NCI-H1436 (cell line): ENCODE results near the gene TC2N.
A peak's percentile ranks its signal among the peaks of the same experiment; 100 is the strongest.
"Not testable (repeated sequence)": the region's sequence is repeated elsewhere in the genome, so short reads cannot be mapped to it uniquely, and the experiment has no call there.

ENCODE experiments used
- DNase-seq: peaks from one replicate; lab custom pipeline; 2025; lab: John Stamatoyannopoulos, UW

Gene TC2N

DNA sequence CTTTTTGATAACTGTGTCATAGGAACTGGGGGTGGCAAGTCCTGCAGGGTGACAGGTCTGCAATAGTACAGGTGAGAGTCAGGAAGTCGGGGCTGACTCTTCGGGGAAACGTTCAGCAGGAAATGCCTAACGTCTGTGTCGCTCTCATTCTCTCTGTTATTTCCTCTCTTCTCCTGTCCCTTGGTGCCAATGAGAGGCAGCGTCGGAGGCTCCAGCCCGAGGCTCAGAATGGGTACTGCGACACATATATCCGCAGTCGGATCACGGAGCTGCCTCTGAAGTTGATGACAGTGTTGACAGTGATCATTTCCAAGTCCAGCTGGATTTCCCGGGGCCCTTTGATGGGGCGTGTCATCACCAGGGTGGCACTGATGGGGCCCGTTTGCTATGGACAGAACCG, 2.7 kb upstream of the TC2N start:
- no peak for DNase-seq

- DNase-seq = no peak
These were observed 2.2 kb upstream of the TC2N start for GRCh38 chr14:91869556-91869955.

- no peak for DNase-seq
These were observed 633 bp downstream of the TC2N start for GRCh38 chr14:91866511-91867295.

GRCh38 chr14:91866061-91866460, 1.3 kb downstream of the TC2N start:
- DNase-seq = no peak

GRCh38 chr14:91862417-91862816, 4.9 kb downstream of the TC2N start:
- DNase-seq = no peak

DNA sequence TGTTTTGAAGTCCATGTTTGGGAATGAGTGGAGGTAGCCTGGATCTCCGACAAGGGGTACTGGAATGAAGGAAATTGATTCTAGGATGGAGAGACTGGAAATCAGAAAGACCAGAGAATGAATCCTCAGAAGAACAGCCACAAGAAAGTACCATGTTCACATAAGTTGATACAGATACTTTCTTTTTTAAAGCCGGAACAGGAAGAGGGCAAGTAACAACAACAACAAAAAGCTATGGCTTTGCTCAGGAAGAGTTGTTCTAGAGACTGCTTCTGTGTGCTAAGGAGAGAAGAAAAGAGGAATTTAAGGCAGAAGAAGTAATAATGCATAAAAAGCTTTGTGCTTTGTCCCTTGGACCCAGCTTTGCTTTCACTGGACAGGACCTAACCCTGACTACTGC, 6.2 kb downstream of the TC2N start:
- DNase-seq = no peak

DNA sequence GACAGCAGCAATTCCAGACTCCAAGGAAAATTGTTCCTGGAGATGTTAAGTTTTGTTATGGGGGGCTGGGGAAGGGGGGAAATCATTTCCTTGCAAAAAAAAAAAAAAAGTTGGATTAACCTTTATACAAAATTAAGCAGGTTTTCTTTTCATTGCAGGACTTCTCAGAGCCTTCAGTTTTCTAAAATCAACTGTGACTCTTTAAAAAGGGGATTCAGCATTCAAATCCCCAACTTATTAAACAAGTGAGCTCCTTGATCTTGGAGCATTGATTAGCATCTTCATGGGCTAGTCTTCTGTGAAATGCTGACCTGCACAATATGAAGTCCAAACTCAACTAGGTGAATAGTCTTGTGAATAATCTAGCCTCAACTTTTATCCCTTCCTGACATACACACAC, 7.1 kb downstream of the TC2N start:
- no peak for DNase-seq

DNA sequence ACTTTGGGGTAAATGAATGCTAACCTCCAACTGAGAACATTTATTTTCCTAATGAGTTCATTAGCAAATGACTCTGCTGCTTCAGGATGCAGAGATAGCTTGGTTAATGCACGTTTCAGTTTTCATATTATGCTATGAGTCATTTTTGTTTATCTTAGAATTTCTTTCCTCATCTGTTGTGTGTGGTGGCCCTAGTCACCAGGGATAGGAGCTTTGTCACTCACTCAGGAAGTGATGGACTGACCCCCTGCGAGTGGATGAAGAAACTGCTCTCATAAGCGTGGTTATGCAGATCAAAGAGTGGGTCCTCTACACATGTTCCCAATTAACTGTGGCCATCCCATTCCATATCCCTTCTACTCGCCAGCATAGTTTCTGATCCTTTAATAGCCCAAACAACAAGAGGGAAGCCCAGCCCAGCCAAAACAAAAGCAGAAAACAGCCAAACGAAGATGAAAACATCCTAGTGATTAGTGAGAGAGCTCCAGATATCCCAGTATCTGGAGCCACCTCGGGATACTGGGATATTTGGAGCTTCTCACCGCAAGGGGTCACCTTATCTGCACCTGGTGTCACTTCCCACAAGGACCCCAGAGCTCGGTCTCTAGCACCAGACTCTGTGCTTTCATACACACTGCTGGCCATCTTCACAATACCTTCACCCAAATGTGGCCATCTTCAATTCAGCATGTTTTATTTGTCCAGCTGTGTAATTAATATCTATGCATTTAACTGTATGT, 8.6 kb downstream of the TC2N start:
- DNase-seq = no peak

DNA sequence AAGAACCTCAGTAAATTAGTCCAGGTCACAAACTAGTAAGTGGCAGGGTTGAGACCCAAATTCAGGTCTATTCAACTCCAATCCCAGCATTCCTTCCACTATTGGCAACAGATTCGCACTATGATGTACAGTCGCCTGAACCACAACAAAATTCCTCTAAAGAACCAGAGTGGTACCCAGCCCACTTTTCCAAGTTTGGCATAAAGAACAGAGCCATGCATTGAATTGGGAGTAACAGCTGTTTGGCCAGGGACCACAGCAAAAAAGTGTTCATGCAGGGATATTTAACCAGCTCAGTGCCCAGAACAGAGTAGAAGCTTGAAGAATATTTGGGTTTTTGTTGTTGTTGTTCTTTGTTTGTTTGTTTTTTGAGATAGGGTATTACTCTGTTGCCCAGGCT, 9.7 kb downstream of the TC2N start:
- no peak for DNase-seq

DNA sequence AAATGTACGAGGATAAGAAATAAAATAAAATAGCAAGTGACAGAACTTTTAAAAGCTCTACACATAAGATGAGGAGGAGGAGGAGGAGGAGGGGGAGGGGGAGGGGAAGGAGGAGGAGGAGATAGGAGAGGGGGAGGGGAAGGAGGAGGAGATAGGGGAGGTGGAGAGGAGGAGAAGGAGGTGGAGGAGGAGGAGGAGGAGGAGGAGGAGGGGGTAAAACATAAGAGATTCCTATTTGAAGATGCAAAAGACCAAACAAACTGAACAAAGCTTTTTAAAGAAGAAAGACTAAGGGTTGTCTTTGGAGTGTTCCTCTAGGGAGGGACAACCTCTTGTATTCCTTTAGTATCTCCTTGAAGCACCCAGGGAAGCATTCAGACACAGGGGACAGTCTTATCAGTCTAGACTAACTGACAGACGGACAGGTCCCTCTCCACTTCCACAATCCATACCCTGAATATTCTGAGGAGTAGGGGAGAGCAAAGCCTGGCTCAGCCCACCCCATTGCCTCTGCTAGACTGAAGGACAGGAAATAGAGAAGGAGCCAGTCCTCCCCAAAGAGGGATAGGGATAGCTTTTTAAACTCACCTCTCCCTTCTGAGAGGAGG, 12.9 kb downstream of the TC2N start:
- no peak for DNase-seq

- DNase-seq = no peak
These were observed 15.8 kb downstream of the TC2N start for GRCh38 chr14:91851563-91851962.

DNA sequence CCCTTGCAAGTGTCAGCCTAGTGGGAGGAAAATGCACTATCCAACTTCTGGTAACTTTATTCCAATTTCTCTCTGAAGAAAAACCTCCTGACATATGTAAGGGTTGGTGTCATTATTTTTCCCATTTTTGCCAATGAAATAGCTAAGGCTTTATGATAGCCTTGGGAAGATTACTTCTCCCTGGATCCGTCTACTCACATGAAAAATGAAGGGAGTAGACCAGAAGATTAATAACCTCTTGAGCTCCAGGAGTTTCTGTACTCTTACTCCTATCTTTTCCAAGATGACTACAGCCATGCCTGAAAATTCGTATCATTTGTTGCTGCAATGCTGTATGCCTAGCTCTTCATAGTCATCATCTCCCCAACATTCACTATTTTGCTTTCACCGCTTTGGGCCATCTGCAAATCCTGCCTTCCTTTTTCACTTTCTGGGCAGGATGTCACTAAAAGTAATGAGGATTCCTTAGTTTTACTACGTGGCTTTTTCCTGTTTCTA, 18.8 kb downstream of the TC2N start:
- DNase-seq = no peak

DNA sequence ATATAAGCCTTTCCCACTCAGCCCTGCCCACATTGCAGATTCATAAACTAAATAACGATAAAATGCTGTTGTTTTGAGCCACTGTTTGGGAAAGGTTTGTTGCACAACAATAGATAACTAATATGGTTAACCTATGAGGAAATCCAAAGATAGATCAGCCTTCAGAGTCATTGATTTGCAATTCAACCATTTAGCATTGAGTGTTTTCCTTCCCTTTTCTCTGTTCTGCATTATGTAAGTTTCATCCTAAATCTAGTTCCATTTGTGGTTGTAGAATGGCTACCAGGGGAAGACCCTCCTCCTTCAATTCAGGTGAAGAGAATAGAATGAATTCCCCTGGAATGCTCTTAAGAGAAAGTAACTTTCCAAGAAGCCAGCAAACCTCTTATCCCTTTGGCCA, 19.6 kb downstream of the TC2N start:
- no peak for DNase-seq

DNA sequence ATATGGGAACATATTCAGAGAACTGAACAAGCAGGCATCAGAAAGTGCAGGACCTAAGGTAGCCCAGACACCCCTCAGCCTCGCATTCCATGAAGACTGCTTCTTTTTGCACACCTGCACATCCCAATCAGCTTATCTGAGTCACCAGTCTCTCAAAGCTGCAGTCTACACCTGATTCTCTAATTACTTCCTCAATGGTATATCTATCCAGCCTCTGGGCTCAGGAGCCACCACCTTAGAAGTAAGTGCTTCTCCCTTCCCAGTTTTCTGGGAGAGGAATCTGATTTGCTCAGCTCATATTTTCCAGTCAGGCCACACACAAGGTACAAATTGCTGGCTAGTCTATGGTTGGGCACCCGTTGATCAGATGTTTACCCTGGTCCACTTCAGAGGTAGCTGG, 21.7 kb downstream of the TC2N start:
- DNase-seq = no peak

DNA sequence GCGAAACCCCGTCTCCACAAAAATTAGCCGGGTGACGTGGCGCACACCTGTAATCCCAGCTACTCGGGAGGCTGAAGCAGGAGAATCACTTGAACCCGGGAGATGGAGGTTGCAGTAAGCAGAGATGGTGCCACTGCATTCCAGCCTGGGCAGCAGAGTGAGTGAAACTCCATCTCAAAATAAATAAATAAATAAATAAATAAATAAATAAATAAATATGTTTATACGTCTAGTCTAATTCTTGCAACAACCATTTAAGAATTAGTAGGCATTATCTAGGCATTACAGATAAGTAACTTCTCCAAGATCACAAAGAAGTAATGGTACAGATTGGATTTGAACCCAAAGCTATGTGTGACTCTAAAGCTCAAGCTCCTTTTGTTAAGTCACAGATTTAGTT, 22.3 kb downstream of the TC2N start:
- not testable (repeated sequence) for DNase-seq

GRCh38 chr14:91844029-91844428, 23.3 kb downstream of the TC2N start:
- DNase-seq = no peak

DNA sequence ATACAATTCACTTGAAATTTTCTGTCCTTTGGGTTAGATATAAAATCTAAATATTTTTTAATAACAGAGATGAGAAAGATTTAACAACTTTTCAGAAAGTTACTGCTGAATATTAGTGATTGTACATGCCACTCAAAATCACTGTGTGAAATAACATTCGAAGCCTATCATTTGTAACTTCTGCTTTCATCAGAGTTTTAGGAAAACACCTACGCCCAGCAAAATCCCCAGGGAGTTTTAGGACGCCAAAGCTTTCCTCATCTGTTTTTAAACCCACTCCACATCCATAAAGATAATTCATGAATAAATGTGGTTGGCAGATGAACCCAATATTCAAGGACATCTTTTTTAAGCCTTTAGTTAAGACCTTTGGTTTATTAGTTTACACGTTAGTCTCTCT, 23.9 kb downstream of the TC2N start:
- no peak for DNase-seq

DNA sequence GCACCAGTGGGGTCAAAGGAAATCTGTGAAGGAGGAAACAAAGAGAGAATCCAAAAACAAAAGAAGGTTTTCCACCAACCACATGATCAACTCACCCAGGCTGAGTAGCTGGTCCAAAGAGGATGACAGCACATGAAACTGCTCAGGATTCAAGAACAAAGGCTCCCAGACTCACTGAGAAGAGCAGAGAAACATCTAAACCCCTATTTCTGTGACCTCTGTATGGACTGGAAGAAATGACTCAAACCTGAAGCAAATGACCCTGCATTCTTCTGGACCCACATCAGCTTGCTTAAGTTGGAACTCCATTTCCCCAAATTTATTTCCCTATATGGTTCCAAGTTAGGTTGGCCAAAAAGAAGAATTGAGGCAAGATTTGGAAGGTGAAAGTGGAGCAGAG, 26.3 kb downstream of the TC2N start:
- DNase-seq = no peak

DNA sequence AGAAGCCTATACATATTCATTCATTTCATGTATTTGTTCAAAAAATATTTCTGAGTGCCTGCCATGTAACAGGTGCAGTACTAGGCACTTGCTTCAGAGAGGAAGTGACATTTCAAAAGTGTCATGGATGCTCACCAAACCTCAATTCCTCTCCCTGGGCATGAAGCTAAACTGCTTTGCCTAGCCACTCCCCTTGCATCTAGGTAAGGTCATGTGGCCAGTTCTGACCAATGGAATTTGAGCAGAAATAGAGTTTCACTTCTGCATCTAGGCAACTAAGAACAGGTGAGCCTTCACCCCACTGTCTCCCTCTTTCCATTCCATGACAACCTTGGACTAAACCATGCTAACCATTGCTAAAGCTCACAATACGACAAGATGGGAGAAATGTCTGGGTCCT, 27.6 kb downstream of the TC2N start:
- no peak for DNase-seq

GRCh38 chr14:91837076-91837475, 30.3 kb downstream of the TC2N start:
- no peak for DNase-seq

GRCh38 chr14:91835920-91836843, 31.2 kb downstream of the TC2N start:
- peak; percentile 30 for DNase-seq
